ENCODE results near the gene STRA8. TPM values are rescaled to one million over a fixed set of nuclear protein-coding genes. Genes with fewer than 3 reads are reported as not detected.

STRA8 gene
- polyA plus RNA-seq, 1 donor (not counting 4 experiments of a cell fraction or from before 2014, with no cell fraction given), result not detected

DNA sequence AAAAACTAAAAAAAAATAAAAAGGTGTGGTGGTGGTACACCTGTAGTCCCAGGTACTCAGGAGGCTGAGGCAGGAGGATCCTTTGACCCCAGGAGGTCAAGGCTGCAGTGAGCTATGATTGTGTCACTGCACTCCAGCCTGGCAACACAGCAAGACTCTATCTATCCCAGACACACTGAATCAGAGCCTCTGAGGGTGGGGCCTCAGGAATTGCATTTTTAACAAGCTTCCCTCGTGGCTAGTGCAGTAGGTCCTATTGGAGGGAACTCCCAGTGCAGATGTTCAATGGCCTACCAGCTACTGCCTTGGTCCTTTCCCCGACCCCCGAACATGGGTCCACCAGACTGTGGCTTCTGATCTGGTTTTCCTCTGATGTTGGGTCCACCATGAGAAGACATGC lies 14.9 kb downstream of the STRA8 start:
- H3K4me1 ChIP-seq (ENCODE audit: control insufficient read depth, extremely low read depth, insufficient read depth, low read length), result peaks cover 1% of the 10 kb centered on the region
- no peaks in the 10 kb centered on the region for H3K9me1 ChIP-seq (ENCODE audit: control insufficient read depth, extremely low read depth, insufficient read depth, low read length)
- no peaks in the 10 kb centered on the region for H3K9me3 ChIP-seq (ENCODE audit: control insufficient read depth, low read depth, low read length)
- no peak overlapping the region for H3K4me3 ChIP-seq (ENCODE audit: control insufficient read depth in 2 of 3, extremely low read depth in 1 of 3, insufficient read depth in 2 of 3, low read depth in 1 of 3, low read length in 3 of 3)
- TF ChIP-seq EZH2 (IDR thresholded peaks at IDR 0.05; ENCODE audit: low read length), result no peak
- TF ChIP-seq, protein P1, sequence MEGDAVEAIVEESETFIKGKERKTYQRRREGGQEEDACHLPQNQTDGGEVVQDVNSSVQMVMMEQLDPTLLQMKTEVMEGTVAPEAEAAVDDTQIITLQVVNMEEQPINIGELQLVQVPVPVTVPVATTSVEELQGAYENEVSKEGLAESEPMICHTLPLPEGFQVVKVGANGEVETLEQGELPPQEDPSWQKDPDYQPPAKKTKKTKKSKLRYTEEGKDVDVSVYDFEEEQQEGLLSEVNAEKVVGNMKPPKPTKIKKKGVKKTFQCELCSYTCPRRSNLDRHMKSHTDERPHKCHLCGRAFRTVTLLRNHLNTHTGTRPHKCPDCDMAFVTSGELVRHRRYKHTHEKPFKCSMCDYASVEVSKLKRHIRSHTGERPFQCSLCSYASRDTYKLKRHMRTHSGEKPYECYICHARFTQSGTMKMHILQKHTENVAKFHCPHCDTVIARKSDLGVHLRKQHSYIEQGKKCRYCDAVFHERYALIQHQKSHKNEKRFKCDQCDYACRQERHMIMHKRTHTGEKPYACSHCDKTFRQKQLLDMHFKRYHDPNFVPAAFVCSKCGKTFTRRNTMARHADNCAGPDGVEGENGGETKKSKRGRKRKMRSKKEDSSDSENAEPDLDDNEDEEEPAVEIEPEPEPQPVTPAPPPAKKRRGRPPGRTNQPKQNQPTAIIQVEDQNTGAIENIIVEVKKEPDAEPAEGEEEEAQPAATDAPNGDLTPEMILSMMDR (optimal IDR thresholded peaks at IDR 0.05 in 1 of 3, IDR thresholded peaks at IDR 0.05 in 1 of 3, conservative IDR thresholded peaks at IDR 0.05 in 1 of 3; ENCODE audit: extremely low read depth in 1 of 3, insufficient read depth in 2 of 3, low read length in 3 of 3), result no peak
- no peak overlapping the region for H2AFZ ChIP-seq (ENCODE audit: control insufficient read depth, low read length)
- DNase-seq (ENCODE audit: low read depth, low spot score) (no peak), FAIRE-seq (no peak)
- no peaks in the 10 kb centered on the region for H3K79me2 ChIP-seq (ENCODE audit: control insufficient read depth, insufficient read depth, low read length)
- no peaks in the 10 kb centered on the region for H4K20me1 ChIP-seq (ENCODE audit: control insufficient read depth, extremely low read depth, insufficient read depth, low read length)
- H3K9ac ChIP-seq (ENCODE audit: control insufficient read depth, extremely low read depth, insufficient read depth, low read length), result no peak overlapping the region
- no peak overlapping the region for H3K27ac ChIP-seq (ENCODE audit: control insufficient read depth, insufficient read depth, low read length)
- dilution Hi-C loops (cut with MboI; ENCODE audit: extremely low pct_ligation_motif_present, low sequenced_read_pairs), result no loop called here
- no peaks in the 10 kb centered on the region for H3K27me3 ChIP-seq (ENCODE audit: control insufficient read depth, extremely low read depth, insufficient read depth, low read length)
- no peak overlapping the region for H3K4me2 ChIP-seq (ENCODE audit: control insufficient read depth, extremely low read depth, insufficient read depth, low read depth, low read length)
- no peaks in the 10 kb centered on the region for H3K36me3 ChIP-seq (ENCODE audit: control insufficient read depth in 2 of 2, extremely low read depth in 1 of 2, insufficient read depth in 2 of 2, low read length in 2 of 2)

DNA sequence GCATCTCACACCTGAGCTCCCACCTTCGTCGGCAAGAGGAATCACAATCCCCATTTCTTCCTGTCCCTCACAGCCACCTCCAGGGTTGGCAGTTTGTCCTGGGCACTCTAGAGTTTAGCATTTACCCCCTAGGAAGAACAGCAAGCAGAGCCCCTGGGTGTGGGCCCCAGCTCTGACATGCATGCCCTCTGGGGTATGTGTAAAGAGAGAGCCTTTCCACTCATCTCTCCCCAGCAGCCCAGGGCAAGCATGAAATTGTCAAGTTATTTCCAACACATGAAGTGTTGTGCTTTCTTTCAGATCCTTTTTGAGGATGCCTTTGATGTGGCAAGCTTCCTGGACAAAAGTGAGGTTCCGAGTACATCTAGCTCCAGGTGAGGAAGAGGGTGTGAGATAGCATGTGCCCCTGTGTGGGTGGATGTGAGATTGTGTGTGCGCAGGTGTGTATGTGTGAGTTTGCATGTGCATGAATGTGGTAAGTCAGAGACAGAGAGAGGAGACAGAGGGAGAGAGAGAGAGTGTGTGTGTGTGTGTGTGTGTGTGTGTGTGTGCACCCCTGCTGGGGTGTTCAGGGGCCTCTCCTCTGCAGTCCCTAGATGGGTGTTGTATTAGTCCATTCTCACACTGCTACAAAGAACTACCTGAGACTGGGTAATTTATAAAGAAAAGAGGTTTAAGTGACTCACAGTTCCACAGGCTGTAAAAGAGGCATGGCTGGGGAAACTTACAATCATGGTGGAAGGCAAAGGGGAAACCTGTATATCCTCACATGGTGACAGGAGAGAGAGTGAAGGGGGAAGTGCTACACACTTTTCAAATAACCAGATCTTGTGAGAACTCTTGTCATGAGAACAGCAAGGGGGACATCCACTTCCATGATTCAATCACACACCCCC lies 18.1 kb downstream of the STRA8 start:
- Histone ChIP-seq H3K4me2 (ENCODE audit: control insufficient read depth, extremely low read depth, insufficient read depth, low read depth, low read length) (no peak overlapping the region), H3K9ac (ENCODE audit: control insufficient read depth, extremely low read depth, insufficient read depth, low read length) (no peak overlapping the region), H3K4me1 (ENCODE audit: control insufficient read depth, extremely low read depth, insufficient read depth, low read length) (peaks cover 15% of the 10 kb centered on the region), H3K9me1 (ENCODE audit: control insufficient read depth, extremely low read depth, insufficient read depth, low read length) (no peaks in the 10 kb centered on the region), H3K27ac (ENCODE audit: control insufficient read depth, insufficient read depth, low read length) (no peak overlapping the region), H3K4me3 (ENCODE audit: control insufficient read depth in 2 of 3, extremely low read depth in 1 of 3, insufficient read depth in 2 of 3, low read depth in 1 of 3, low read length in 3 of 3) (no peak overlapping the region), H3K79me2 (ENCODE audit: control insufficient read depth, insufficient read depth, low read length) (no peaks in the 10 kb centered on the region), H3K9me3 (ENCODE audit: control insufficient read depth, low read depth, low read length) (no peaks in the 10 kb centered on the region), H3K27me3 (ENCODE audit: control insufficient read depth, extremely low read depth, insufficient read depth, low read length) (no peaks in the 10 kb centered on the region), H2AFZ (ENCODE audit: control insufficient read depth, low read length) (no peak overlapping the region), H3K36me3 (ENCODE audit: control insufficient read depth in 2 of 2, extremely low read depth in 1 of 2, insufficient read depth in 2 of 2, low read length in 2 of 2) (no peaks in the 10 kb centered on the region), H4K20me1 (ENCODE audit: control insufficient read depth, extremely low read depth, insufficient read depth, low read length) (no peaks in the 10 kb centered on the region)
- DNase-seq (ENCODE audit: low read depth, low spot score) (no peak), FAIRE-seq (no peak)
- dilution Hi-C loops (cut with MboI; ENCODE audit: extremely low pct_ligation_motif_present, low sequenced_read_pairs), result no loop called here
- TF ChIP-seq EZH2 (IDR thresholded peaks at IDR 0.05; ENCODE audit: low read length), result no peak
- TF ChIP-seq, protein P1 (optimal IDR thresholded peaks at IDR 0.05 in 1 of 3, IDR thresholded peaks at IDR 0.05 in 1 of 3, conservative IDR thresholded peaks at IDR 0.05 in 1 of 3; ENCODE audit: extremely low read depth in 1 of 3, insufficient read depth in 2 of 3, low read length in 3 of 3), result no peak
